Natural killer cell (primary cell): ENCODE data around the gene TPM3. TPM values are rescaled to one million over a fixed set of nuclear protein-coding genes. Genes with fewer than 3 reads are reported as not detected.

Source experiments
- ATAC-seq, 3 donors: fragments of 150-1000 bp in 2 of 3; fragments of 200-7000 bp in 1 of 3; cut with Tn5 transposase; 1 replicate in 1 of 3; 2 replicates in 2 of 3; pipeline ENCODE4 v1.10.0; 2021; ENCODE audit warnings: mild to moderate bottlenecking in 2 of 3, moderate library complexity in 2 of 3
- DNase-seq, 2 donors: peaks; one replicate each; pipeline versions ENCODE4 v3.0.0 to v3.0.0-alpha.2; 2013 to 2021; ENCODE audit warnings: mixed read lengths in 1 of 2
- H3K27ac ChIP-seq: one replicate; pipeline ENCODE4 v1.5.1; 2013; ENCODE audit warnings: mild to moderate bottlenecking, low read length
- H3K27me3 ChIP-seq: one replicate; pipeline ENCODE4 v1.6.1; 2013; ENCODE audit warnings: low read length; ENCODE audit not compliant: control insufficient read depth, insufficient read depth
- H3K36me3 ChIP-seq: one replicate; pipeline ENCODE4 v1.6.1; 2013; ENCODE audit warnings: low read length; ENCODE audit not compliant: control insufficient read depth, insufficient read depth
- H3K4me1 ChIP-seq: one replicate; pipeline ENCODE4 v1.6.1; 2013; ENCODE audit warnings: low read length; ENCODE audit not compliant: control insufficient read depth, insufficient read depth
- H3K4me3 ChIP-seq: one replicate; pipeline ENCODE4 v1.5.1; 2013; ENCODE audit warnings: low read length
- H3K9me3 ChIP-seq: one replicate; pipeline ENCODE4 v1.6.1; 2013; ENCODE audit warnings: low read length; ENCODE audit not compliant: control insufficient read depth, insufficient read depth
- H3K27ac Mint-ChIP-seq, 2 donors: one replicate each; pipeline ENCODE4 v1.8.0; 2022; ENCODE audit warnings: mild to moderate bottlenecking in 2 of 2, mixed read lengths in 2 of 2, moderate library complexity in 1 of 2
- H3K27me3 Mint-ChIP-seq, 2 donors: one replicate each; pipeline ENCODE4 v1.8.0; 2022; ENCODE audit warnings: low read depth in 2 of 2, mixed read lengths in 2 of 2
- H3K36me3 Mint-ChIP-seq: one replicate; pipeline ENCODE4 v1.8.0; 2022; ENCODE audit warnings: mixed read lengths
- H3K4me1 Mint-ChIP-seq, 2 donors: one replicate each; pipeline ENCODE4 v1.8.0; 2022; ENCODE audit warnings: mixed read lengths in 2 of 2
- H3K4me3 Mint-ChIP-seq: one replicate; pipeline ENCODE4 v1.8.0; 2022; ENCODE audit warnings: mild to moderate bottlenecking, moderate library complexity, mixed read lengths
- H3K9me3 Mint-ChIP-seq, 2 donors: one replicate each; pipeline ENCODE4 v1.8.0; 2022; ENCODE audit warnings: mixed read lengths in 2 of 2
- WGBS: methylation state at CpG from one replicate; pipeline ENCODE4 v1.1.7; 2013; ENCODE audit warnings: missing lambda C conversion rate; ENCODE audit not compliant: insufficient coverage; 5-methylcytosine and 5-hydroxymethylcytosine counted together
- intact Hi-C: fragments of 100-400 bp; cut with micrococcal nuclease; formaldehyde crosslinking; loops from one replicate; pipeline ENCODE4 v1.14.2; 2022
- total RNA-seq, 4 donors: library from RNA; stranded (reverse); fragments of 120-200 nt in 1 of 4; gene quantifications; one replicate each; pipeline versions ENCODE4 v1.2.3 to v1.2.4, GENCODE V29; 2013 to 2022
- TF ChIP-seq, protein P1 (sequence below): fragments of 200-600 bp; IDR thresholded peaks from one replicate; pipeline ENCODE4 v1.8.0; 2022; ENCODE audit warnings: antibody characterized with exemption

TPM3 gene
- total RNA-seq, 3 donors from 2014 or later (not counting 1 experiment from before 2014, with no cell fraction given), result 516 to 622 (median 551) TPM

DNA sequence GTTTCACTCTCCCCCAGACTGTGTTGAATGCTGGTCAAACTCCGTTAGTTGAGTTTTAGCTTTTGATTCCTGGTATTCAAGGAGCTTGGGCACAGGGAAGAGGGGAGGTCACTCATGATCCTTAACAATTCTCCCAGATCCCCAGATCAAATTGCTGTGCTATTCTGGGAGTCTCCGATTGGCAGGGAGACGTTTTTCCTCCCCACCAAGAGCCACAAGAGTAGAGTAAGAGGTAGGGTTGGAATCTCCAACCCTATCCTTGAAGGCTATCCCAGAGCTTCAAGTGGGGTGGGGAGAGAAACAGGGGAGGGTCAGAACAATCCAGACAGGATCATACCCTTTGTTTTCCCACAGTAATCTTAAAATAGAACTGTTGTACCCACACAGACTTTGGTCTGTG lies 576 bp upstream of the TPM3 start:
- Histone ChIP-seq H3K4me1 (no peaks in the 10 kb centered on the region), H3K27ac (no peak overlapping the region), H3K36me3 (no peaks in the 10 kb centered on the region), H3K9me3 (no peaks in the 10 kb centered on the region), H3K4me3 (no peak overlapping the region), H3K27me3 (no peaks in the 10 kb centered on the region)
- Mint-ChIP-seq H3K4me1 (no peaks in the 10 kb centered on the region), H3K36me3 (no peaks in the 10 kb centered on the region), H3K4me3 (no peak overlapping the region), H3K27me3 (peaks cover 14 to 34% of the 10 kb centered on the region in 2 donors), H3K27ac (no peak overlapping the region), H3K9me3 (no peaks in the 10 kb centered on the region)
- no CpG with 5 or more reads among the region's 3 CpGs for WGBS
- intact Hi-C loops, result no loop called here
- TF ChIP-seq, protein P1, sequence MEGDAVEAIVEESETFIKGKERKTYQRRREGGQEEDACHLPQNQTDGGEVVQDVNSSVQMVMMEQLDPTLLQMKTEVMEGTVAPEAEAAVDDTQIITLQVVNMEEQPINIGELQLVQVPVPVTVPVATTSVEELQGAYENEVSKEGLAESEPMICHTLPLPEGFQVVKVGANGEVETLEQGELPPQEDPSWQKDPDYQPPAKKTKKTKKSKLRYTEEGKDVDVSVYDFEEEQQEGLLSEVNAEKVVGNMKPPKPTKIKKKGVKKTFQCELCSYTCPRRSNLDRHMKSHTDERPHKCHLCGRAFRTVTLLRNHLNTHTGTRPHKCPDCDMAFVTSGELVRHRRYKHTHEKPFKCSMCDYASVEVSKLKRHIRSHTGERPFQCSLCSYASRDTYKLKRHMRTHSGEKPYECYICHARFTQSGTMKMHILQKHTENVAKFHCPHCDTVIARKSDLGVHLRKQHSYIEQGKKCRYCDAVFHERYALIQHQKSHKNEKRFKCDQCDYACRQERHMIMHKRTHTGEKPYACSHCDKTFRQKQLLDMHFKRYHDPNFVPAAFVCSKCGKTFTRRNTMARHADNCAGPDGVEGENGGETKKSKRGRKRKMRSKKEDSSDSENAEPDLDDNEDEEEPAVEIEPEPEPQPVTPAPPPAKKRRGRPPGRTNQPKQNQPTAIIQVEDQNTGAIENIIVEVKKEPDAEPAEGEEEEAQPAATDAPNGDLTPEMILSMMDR, result no peak
- ATAC-seq, result no peak
- DNase-seq, result no peak

DNA sequence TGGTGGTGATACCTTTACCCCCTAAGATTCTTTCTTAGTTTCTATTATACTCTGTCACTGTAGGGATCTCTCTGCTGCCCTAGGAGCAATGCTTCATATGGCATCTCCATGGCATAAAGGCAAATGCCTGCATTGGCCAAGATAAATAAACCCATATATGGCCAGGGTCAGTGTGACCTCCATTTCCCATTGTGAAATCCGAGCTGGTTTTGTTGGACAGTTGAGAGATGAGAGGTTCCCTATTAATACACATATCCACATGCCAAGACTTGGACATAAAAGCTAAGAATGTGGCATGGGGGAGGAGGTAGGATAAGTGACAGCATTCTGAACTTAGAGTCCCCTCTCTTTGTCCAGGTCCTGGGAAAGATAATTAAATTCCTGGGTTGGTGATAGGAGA lies 1.4 kb downstream of the TPM3 start:
- ATAC-seq, result no peak
- Histone ChIP-seq H3K9me3 (no peaks in the 10 kb centered on the region), H3K36me3 (no peaks in the 10 kb centered on the region), H3K4me3 (no peak overlapping the region), H3K27me3 (no peaks in the 10 kb centered on the region), H3K4me1 (no peaks in the 10 kb centered on the region), H3K27ac (no peak overlapping the region)
- no CpG with 5 or more reads among the region's 1 CpG for WGBS
- Mint-ChIP-seq H3K9me3 (no peaks in the 10 kb centered on the region), H3K4me3 (no peak overlapping the region), H3K36me3 (no peaks in the 10 kb centered on the region), H3K27me3 (peaks cover 14 to 41% of the 10 kb centered on the region in 2 donors), H3K4me1 (no peaks in the 10 kb centered on the region), H3K27ac (no peak overlapping the region)
- no peak for DNase-seq
- intact Hi-C loops, result no loop called here
- TF ChIP-seq, protein P1, result no peak

DNA sequence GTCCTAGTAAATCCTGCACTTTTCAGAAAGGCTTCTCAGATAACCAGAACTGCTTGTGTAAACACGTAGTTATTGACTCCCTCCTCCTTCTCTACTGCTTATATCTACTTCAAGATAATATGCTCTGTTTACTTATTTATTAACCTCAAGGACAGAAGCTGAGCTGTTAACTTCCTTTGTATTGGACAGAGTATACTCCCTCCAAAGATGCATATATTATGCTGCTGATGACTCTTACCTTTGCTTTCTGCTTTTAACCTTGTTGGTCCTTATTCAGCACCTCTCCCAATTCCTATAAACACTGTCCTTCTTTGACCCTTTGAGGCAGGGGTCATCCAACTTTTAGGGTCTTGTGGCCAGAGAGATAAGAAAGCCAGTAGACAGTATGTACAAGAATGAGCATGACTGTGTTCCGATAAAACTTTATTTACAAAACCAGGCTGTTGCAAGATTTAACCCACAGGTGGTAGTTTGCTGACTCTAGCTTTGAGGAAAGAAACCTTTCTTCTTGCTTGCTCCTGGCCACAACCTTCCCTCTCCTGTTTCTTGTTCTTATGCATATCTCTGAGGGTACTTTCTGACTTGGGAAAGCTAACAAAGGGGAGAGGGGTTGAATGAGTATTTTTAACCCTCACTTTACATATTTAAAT lies 4.9 kb downstream of the TPM3 start:
- WGBS, result 64% methylated on average over 2 of the region's 2 CpGs
- TF ChIP-seq, protein P1, result no peak
- peaks cover 0 to 19% of the 10 kb centered on the region in 2 donors for H3K27me3 Mint-ChIP-seq
- no peak overlapping the region for H3K4me3 Mint-ChIP-seq
- DNase-seq, result no peak
- H3K9me3 Mint-ChIP-seq, result no peaks in the 10 kb centered on the region
- Histone ChIP-seq H3K9me3 (no peaks in the 10 kb centered on the region), H3K27me3 (no peaks in the 10 kb centered on the region), H3K36me3 (no peaks in the 10 kb centered on the region), H3K27ac (no peak overlapping the region), H3K4me1 (peaks cover 10% of the 10 kb centered on the region), H3K4me3 (no peak overlapping the region)
- intact Hi-C loops, result no loop called here
- H3K27ac Mint-ChIP-seq, result no peak overlapping the region
- peaks cover 14 to 16% of the 10 kb centered on the region in 2 donors for H3K4me1 Mint-ChIP-seq
- H3K36me3 Mint-ChIP-seq, result peaks cover 6% of the 10 kb centered on the region
- no peak for ATAC-seq

DNA sequence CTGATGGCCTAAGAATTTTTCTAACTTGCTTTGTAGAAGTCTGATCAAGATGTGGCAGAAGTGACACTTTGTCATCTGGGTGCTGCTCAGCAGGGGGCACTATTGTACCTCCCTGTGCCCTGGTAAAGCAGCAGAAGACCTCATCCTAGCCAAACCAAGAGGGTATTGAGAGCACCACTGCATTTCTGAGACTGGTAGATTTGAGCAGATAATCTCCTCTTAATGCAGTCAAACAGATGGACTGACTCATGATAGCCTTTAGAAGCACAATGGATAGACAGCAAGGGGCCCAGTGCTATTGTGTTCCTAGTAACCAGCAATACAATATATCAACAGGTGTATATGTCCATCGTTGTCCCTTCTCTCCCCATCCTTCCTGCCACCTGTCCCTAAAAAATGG lies 5.7 kb downstream of the TPM3 start:
- Mint-ChIP-seq H3K27me3 (peaks cover 0 to 11% of the 10 kb centered on the region in 2 donors), H3K4me3 (peak overlapping the region; percentile 32), H3K9me3 (no peaks in the 10 kb centered on the region), H3K27ac (no peak overlapping the region), H3K4me1 (peaks cover 22 to 24% of the 10 kb centered on the region in 2 donors), H3K36me3 (peaks cover 6% of the 10 kb centered on the region)
- no peak overlapping the region for H3K4me3 ChIP-seq
- DNase-seq (peak; percentile 24 to 79), ATAC-seq (no peak)
- H3K36me3 ChIP-seq, result no peaks in the 10 kb centered on the region
- no peak overlapping the region for H3K27ac ChIP-seq
- TF ChIP-seq, protein P1, result peak; percentile 42
- H3K4me1 ChIP-seq, result peaks cover 16% of the 10 kb centered on the region
- no peaks in the 10 kb centered on the region for H3K27me3 ChIP-seq
- intact Hi-C loops, result no loop called here
- H3K9me3 ChIP-seq, result no peaks in the 10 kb centered on the region
- WGBS, result no CpG with 5 or more reads among the region's 1 CpG
